A673 (cell line): ENCODE measurements around the gene PRUNE2. TPM values are rescaled to one million over a fixed set of nuclear protein-coding genes. Genes with fewer than 3 reads are reported as not detected.

Experiments
- BruUV-seq: library from RNA; stranded (reverse); fragments of 400-500 nt; replicated peaks from 2 replicates; lab custom pipeline; 2021; lab: Mats Ljungman, UMichigan
- CTCF ChIA-PET: fragments of 300-600 bp; sonication (Branson Sonifier 250); formaldehyde crosslinking; loops from one replicate; lab custom pipeline; 2022; ENCODE audit warnings: antibody characterized with exemption; lab: Charles Lee
- POLR2A ChIA-PET: fragments of 300-600 bp; sonication (Branson Sonifier 250); formaldehyde crosslinking; loops from one replicate; lab custom pipeline; 2022; ENCODE audit warnings: antibody characterized with exemption; ENCODE audit not compliant: low non-redundant PET; lab: Charles Lee
- DNase-seq: peaks from one replicate; pipeline ENCODE4 v3.0.0-alpha.2; 2015; ENCODE audit warnings: low spot score
- H3K27ac ChIP-seq: fragments of 200-600 bp; sonication (generic); 2 replicates; pipeline ENCODE4 v1.5.1; 2016; ENCODE audit warnings: mixed run types, low read depth, mild to moderate bottlenecking, mixed read lengths, antibody characterized with exemption, low read length; ENCODE audit not compliant: poor library complexity, severe bottlenecking
- H3K27me3 ChIP-seq: fragments of 200-600 bp; sonication (generic); replicated peaks from 2 replicates; pipeline ENCODE4 v1.6.1; 2017; ENCODE audit warnings: mixed run types, low read depth, mild to moderate bottlenecking, mixed read lengths, antibody characterized with exemption, low read length; ENCODE audit not compliant: insufficient read depth, poor library complexity
- H3K36me3 ChIP-seq: fragments of 200-600 bp; sonication (generic); 2 replicates; pipeline ENCODE4 v1.6.1; 2016; ENCODE audit warnings: mixed run types, mild to moderate bottlenecking, mixed read lengths, antibody characterized with exemption, low read length; ENCODE audit not compliant: insufficient read depth, poor library complexity, severe bottlenecking
- H3K4me1 ChIP-seq: fragments of 200-600 bp; sonication (generic); 2 replicates; pipeline ENCODE4 v1.6.1; 2017; ENCODE audit warnings: mixed run types, mild to moderate bottlenecking, mixed read lengths, antibody characterized with exemption, low read length; ENCODE audit not compliant: insufficient read depth, poor library complexity, severe bottlenecking
- H3K4me3 ChIP-seq: fragments of 200-600 bp; sonication (generic); 2 replicates; pipeline ENCODE4 v1.5.1; 2016; ENCODE audit warnings: low read depth, mixed run types, mild to moderate bottlenecking, mixed read lengths, low read length; ENCODE audit not compliant: poor library complexity, severe bottlenecking
- H3K9me3 ChIP-seq: fragments of 200-600 bp; sonication (generic); 2 replicates; pipeline ENCODE4 v1.6.1; 2016; ENCODE audit warnings: mixed run types, low read depth, mild to moderate bottlenecking, mixed read lengths, antibody characterized with exemption, low read length; ENCODE audit not compliant: poor library complexity, severe bottlenecking
- EZH2 ChIP-seq: fragments of 200-600 bp; sonication (generic); IDR thresholded peaks from 2 replicates; pipeline ENCODE4 v1.6.1; 2017; ENCODE audit warnings: borderline replicate concordance, low read depth, mild to moderate bottlenecking, mixed read lengths, antibody characterized with exemption, low read length; ENCODE audit not compliant: poor library complexity, severe bottlenecking
- intact Hi-C: fragments of 100-400 bp; cut with micrococcal nuclease; formaldehyde crosslinking; loops from one replicate; pipeline ENCODE4 v1.10.0; 2022; ENCODE audit not compliant: unreplicated experiment
- total RNA-seq: library from RNA; stranded (reverse); gene quantifications from 2 replicates; pipeline ENCODE4 v1.2.3, GENCODE V29; 2021
- TF ChIP-seq, protein P1 (sequence below): fragments of 300-800, 200-600 bp; sonication (generic); conservative IDR thresholded peaks from 2 replicates; pipeline ENCODE4 v1.5.1; 2017; ENCODE audit warnings: low read depth, mild to moderate bottlenecking, antibody characterized with exemption, low read length, moderate library complexity, mixed read lengths

The PRUNE2 gene
- total RNA-seq, 1 experiment from 2014 or later: not detected

DNA sequence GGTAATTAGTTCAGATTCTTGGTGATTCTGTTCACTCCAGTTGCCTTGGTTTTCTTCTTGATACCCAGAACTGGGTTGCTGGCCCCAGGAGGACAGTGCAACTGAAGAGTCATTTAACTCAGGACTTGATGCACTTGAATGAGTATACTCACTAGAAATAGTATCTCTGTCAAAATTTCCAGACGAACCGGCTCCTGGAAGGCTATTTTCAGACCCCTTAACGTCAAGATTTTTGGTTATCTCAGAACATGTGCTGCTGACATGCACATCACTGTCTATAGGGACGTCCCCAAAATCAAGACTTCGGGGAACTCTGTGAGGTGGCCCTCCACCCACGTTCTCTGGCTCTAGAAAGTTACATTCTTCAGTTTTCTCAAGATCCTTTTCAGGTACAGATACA is 198.4 kb downstream of the PRUNE2 start:
- Histone ChIP-seq H3K27me3 (peaks cover 73% of the 10 kb centered on the region), H3K27ac (no peak overlapping the region), H3K4me1 (no peaks in the 10 kb centered on the region), H3K9me3 (no peaks in the 10 kb centered on the region), H3K4me3 (no peak overlapping the region), H3K36me3 (no peaks in the 10 kb centered on the region)
- ChIA-PET CTCF (no interaction called here), POLR2A (no interaction called here)
- no peak for TF ChIP-seq EZH2
- TF ChIP-seq, protein P1, sequence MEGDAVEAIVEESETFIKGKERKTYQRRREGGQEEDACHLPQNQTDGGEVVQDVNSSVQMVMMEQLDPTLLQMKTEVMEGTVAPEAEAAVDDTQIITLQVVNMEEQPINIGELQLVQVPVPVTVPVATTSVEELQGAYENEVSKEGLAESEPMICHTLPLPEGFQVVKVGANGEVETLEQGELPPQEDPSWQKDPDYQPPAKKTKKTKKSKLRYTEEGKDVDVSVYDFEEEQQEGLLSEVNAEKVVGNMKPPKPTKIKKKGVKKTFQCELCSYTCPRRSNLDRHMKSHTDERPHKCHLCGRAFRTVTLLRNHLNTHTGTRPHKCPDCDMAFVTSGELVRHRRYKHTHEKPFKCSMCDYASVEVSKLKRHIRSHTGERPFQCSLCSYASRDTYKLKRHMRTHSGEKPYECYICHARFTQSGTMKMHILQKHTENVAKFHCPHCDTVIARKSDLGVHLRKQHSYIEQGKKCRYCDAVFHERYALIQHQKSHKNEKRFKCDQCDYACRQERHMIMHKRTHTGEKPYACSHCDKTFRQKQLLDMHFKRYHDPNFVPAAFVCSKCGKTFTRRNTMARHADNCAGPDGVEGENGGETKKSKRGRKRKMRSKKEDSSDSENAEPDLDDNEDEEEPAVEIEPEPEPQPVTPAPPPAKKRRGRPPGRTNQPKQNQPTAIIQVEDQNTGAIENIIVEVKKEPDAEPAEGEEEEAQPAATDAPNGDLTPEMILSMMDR: no peak
- no TSS peak for BruUV-seq
- intact Hi-C loops: loop anchor here (10.0 kb wide), 1 partner anchor 63 kb away; no protein-coding TSS in a partner anchor
- no peak for DNase-seq

GRCh38 chr9:76704593-76705204 is 201.2 kb downstream of the PRUNE2 start:
- Histone ChIP-seq H3K4me3 (no peak overlapping the region), H3K27ac (no peak overlapping the region), H3K9me3 (no peaks in the 10 kb centered on the region), H3K36me3 (no peaks in the 10 kb centered on the region), H3K4me1 (no peaks in the 10 kb centered on the region), H3K27me3 (peaks cover 58% of the 10 kb centered on the region)
- ChIA-PET CTCF (interaction anchor here (0.6 kb wide), 1 partner anchor 251 kb away, joined by 3 read pairs; no protein-coding TSS in a partner anchor), POLR2A (no interaction called here)
- BruUV-seq: no TSS peak
- peak; percentile 80 for DNase-seq
- intact Hi-C loops: loop anchor here (1.0 to 10.0 kb wide), 5 partner anchors 37 to 1517 kb away; no protein-coding TSS in a partner anchor
- no peak for TF ChIP-seq EZH2
- TF ChIP-seq, protein P1: peak; percentile 63

DNA sequence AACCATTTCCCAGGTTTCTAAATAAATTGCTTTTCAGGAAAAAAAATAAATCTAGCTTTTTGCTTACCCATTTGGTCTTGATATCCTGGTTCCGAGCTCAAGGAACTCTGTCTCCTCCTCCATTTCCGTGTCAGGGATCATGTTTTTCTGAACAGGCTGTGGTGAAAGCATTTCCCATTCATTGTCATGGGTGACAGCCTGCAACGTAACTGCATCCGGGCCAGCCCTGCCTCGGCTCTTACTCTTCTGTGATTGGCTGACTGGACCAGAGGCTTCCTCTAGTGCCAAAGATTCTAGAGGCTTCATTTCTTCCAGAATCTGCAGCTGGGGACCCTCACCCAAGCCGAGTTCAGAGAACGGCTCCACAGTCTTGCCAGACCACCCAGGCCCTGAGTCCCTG is 202.6 kb downstream of the PRUNE2 start:
- intact Hi-C loops: loop anchor here (5.0 to 10.0 kb wide), 3 partner anchors 36 to 1516 kb away; no protein-coding TSS in a partner anchor
- Histone ChIP-seq H3K4me1 (no peaks in the 10 kb centered on the region), H3K27me3 (peaks cover 47% of the 10 kb centered on the region), H3K9me3 (no peaks in the 10 kb centered on the region), H3K4me3 (no peak overlapping the region), H3K36me3 (no peaks in the 10 kb centered on the region), H3K27ac (no peak overlapping the region)
- DNase-seq: no peak
- no TSS peak for BruUV-seq
- CTCF ChIA-PET: no interaction called here
- TF ChIP-seq, protein P1: no peak
- TF ChIP-seq EZH2: no peak
- POLR2A ChIA-PET: no interaction called here
